Measurements from ENCODE around the gene SLC1A1.

DNA sequence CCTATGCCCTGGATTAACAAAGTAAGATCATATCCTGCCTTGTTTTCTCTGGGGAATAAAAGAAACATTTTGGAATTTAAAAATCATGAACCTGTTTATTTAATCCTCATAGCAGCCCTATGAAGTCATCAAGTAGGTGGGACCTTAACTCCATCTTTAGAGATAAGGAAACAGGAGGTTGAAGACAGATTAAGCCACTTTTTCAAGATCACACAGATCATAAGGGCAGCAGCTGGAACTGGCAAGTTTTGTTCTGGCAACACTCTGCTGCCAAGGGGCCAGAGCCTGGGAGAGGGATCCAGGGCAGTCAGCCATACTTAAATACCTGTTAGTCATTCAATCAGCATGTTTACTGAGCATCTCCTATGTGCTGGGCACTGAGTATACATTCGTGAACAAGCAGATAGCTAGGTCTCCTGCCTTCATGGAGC is 63.7 kb downstream of the SLC1A1 start:
- no peak for TF ChIP-seq SIN3A (IDR thresholded peaks at IDR 0.05; ENCODE audit: borderline replicate concordance, insufficient read depth, low read length)
- TF ChIP-seq, protein P1, sequence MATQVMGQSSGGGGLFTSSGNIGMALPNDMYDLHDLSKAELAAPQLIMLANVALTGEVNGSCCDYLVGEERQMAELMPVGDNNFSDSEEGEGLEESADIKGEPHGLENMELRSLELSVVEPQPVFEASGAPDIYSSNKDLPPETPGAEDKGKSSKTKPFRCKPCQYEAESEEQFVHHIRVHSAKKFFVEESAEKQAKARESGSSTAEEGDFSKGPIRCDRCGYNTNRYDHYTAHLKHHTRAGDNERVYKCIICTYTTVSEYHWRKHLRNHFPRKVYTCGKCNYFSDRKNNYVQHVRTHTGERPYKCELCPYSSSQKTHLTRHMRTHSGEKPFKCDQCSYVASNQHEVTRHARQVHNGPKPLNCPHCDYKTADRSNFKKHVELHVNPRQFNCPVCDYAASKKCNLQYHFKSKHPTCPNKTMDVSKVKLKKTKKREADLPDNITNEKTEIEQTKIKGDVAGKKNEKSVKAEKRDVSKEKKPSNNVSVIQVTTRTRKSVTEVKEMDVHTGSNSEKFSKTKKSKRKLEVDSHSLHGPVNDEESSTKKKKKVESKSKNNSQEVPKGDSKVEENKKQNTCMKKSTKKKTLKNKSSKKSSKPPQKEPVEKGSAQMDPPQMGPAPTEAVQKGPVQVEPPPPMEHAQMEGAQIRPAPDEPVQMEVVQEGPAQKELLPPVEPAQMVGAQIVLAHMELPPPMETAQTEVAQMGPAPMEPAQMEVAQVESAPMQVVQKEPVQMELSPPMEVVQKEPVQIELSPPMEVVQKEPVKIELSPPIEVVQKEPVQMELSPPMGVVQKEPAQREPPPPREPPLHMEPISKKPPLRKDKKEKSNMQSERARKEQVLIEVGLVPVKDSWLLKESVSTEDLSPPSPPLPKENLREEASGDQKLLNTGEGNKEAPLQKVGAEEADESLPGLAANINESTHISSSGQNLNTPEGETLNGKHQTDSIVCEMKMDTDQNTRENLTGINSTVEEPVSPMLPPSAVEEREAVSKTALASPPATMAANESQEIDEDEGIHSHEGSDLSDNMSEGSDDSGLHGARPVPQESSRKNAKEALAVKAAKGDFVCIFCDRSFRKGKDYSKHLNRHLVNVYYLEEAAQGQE (IDR thresholded peaks at IDR 0.05; ENCODE audit: insufficient read depth in 1 of 2, low read depth in 2 of 2, low read length in 2 of 2), result no peak

Measured in PFSK-1 (cell line).